GM21786 (cell line): ENCODE results near the gene GYS1.
A peak's percentile ranks its signal among the peaks of the same experiment; 100 is the strongest.
"Not testable (repeated sequence)": the region's sequence is repeated elsewhere in the genome, so short reads cannot be mapped to it uniquely, and the experiment has no call there.

Experiments used
- ATAC-seq: cut with Tn5 transposase; IDR thresholded peaks from one replicate; pipeline ENCODE4 v1.9.1; 2021; ENCODE audit not compliant: unreplicated experiment

The GYS1 gene

DNA sequence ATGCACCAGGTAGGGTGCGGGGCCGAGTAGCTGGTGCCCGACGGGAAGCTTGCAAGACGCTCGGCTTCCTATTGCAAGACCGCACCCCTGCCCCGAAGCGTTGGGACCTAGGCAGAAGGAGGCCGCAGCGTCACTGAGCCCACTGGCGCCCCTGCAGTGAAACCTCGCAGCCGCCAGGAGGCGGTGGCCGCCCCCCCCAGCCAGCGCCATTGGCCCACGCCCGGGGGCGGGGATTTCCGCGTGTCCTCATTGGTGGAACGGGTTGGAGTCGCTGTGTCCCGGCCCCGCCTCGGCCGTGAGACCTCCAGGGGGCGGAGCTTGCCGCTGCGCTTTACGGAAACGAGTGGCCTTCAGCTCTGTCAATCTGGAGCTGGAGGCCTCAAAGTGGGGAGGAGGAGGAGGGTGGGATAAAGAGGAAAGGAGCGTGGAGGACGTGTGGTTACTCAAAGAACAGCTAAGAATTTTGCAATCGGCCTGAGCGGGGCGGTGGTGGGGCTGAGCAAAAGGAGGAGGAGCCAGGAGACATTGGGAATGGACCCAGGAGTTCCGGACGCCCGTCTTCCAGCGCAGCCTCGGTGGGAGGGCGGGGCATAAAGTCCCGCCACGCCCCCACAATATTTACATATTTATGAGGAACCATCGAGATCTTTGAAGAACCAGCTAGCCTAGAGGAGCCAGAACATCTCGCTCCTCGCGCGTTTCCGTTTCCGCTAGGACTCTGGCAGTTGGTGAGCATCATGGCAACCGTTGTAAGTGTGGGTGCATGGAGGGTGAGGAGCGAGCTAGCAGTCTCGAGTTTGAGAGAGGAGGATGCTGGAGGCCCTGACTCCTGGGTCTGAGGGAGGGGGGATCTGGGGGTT lies at the start of gene GYS1, which contains the start of gene RUVBL2:
TSS of gene GYS1 (minus strand) at position 135 of the 860 bp plus-strand sequence. CDS start 197 bp downstream, outside the sequence.
TSS of gene RUVBL2 (plus strand) at position 713 of the 860 bp plus-strand sequence. CDS start at position 738, 25 bp downstream.
- peak; percentile 86 for ATAC-seq

DNA sequence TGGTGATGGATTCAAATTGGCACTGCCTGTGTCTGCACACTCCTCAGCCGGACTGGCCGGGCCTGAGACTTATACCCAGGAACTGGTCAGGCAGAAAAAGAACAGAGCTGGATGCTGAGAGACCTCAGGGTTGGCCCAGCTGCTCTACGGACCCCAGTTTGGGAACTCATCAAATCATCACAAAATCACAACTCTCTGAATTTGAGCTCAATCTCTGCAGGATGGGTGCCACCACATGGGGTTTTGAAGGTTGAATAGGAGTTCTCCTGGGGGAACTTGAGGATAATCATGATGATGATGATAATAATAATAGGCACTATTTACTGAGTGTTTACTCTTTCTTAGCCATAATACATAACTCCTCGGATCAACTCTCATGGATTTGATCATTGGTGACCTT lies 49.6 kb upstream of the GYS1 start:
- not testable (repeated sequence) for ATAC-seq

DNA sequence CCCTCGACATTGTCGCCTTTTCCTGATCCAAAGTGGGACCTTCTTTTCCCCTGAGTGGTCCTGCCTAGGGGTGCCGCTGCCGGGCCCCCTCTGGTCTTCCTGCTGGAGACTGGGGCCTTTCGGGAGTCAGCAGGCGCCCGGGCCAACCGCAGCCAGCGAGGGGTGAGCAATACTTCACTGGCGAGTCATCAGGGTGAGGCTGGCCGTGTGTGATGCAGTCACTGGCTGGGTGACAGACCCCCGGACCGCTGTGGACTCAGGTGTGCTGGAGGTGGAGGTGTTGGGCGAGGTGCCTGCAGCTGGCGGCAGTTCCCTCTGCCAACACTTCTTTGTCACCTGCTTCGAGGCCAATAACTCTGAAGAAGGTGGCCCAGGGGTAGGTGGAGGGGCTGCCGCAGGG lies 49.1 kb upstream of the GYS1 start:
- no peak for ATAC-seq

DNA sequence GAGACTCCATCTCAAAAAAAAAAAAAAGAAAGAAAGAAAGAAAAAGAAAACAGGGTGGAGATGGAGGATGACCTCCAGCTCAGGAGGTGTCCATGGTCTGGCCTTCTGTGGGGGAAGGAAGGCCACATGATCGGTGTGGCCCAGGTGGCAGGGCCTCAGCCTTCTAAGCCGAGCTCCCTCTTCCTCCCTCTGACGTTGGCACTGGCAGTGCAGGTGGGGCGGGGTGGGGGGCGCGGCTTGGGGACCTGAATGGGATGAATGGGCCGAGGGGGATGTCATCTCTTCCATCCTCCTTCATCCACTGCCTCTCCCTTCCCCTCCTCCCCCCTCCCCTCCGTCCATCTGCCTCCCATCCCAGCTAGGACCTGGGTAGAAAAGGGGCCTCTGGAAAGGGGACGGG lies 46.6 kb upstream of the GYS1 start:
- ATAC-seq: not testable (repeated sequence)

DNA sequence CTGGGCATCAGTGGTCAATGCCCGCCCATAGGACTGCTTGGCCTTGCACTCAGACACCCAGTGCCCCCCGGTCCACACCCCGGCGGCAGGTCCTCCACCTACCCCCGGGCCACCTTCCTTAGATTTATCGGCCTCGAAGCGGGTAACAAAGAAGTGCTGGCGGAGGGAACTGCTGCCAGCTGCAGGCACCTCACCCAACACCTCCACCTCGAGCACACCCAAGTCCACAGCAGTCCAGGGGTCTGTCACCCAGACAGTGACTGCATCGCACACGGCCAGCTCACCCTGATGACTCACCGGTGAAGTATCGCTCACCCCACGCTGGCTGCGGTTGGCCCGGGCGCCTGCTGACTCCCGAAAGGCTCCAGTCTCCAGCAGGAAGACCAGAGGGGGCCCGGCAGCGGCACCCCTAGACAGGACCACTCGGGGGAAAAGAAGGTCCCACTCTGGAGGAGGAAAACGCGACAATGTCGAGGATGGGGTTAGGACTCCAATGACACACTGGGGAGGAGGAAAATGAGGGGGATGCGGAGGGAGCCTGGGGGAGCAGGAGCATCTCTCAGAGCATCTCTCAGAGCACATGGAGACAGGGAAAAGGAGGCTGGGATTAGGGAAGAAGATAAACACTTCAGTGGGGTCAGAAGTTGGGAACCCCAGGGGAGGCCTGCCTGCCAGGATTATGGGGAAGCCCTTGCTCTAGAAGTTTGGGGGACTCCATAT lies 45.6 kb upstream of the GYS1 start:
- not testable (repeated sequence) for ATAC-seq

DNA sequence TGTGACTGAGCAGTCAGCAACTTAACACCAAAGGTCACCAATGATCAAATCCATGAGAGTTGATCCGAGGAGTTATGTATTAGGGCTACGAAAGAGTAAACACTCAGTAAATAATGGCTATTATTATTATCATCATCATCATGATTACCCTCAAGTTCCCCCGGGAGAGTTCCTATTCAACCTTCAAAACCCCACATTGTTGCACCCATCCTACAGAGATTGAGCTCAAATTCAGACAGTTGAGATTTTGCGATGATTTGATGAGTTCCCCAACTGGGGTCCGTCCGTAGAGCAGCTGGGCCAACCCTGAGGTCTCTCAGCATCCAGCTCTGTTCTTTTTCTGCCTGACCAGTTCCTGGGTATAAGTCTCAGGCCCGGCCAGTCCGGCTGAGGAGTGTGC lies 45.0 kb upstream of the GYS1 start:
- not testable (repeated sequence) for ATAC-seq

DNA sequence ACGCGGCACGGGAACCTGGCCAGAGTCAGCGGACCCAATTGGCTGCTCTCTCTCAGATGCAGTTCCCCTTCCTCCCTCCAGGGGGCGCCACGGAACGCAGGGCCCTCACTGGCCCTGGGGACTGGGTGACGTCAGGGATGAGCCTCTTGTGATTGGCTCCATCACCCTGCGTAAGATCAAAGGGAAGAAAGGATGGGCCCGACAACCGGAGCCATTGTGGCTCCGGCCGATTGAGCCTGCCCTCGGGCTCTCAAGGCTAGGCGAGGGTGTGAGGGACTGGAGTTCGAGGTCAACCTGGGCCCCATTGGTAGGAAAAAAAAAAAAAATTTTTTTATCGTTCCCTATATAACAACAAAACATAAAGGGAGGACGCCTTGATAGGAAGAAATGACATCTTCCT lies 43.7 kb upstream of the GYS1 start, which contains the start of gene CGB1:
TSS of gene CGB1 (minus strand) at position 81 of the 400 bp plus-strand sequence. CDS start 184 bp downstream, outside the sequence.
- ATAC-seq: not testable (repeated sequence)

DNA sequence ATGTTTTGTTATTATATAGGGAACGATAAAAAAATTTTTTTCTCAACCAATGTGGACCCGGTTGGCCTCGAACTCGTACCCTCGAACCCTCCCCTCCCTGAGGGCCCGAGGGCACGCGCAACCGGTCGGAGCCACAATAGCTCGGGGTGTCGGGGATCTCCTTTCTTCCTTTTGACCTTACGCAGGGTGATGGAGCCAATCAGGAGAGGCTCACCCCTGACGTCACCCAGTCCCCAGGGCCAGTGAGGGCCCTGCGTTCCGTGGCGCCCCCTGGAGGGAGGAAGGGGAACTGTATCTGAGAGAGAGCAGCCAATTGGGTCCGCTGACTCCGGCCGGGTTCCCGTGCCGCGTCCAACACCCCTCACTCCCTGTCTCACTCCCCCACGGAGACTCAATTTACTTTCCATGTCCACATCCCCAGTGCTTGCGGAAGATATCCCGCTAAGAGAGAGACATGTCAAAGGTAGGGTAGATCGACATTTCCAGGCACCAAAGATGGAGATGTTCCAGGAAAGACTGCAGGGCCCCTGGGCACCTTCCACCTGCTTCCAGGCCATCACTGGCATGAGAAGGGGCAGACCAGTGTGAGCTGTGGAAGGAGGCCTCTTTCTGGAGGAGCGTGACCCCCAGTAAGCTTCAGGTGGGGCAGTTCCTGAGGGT lies 38.7 kb upstream of the GYS1 start, which contains the start of gene CGB2:
TSS of gene CGB2 (plus strand) at position 249 of the 660 bp plus-strand sequence. CDS start at position 455, 206 bp downstream.
- ATAC-seq: not testable (repeated sequence)

DNA sequence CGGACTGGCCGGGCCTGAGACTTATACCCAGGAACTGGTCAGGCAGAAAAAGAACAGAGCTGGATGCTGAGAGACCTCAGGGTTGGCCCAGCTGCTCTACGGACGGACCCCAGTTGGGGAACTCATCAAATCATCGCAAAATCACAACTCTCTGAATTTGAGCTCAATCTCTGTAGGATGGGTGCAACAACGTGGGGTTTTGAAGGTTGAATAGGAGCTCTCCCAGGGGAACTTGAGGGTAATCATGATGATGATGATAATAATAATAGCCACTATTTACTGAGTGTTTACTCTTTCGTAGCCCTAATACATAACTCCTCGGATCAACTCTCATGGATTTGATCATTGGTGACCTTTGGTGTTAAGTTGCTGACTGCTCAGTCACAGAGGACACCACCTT lies 37.2 kb upstream of the GYS1 start:
- ATAC-seq: not testable (repeated sequence)

DNA sequence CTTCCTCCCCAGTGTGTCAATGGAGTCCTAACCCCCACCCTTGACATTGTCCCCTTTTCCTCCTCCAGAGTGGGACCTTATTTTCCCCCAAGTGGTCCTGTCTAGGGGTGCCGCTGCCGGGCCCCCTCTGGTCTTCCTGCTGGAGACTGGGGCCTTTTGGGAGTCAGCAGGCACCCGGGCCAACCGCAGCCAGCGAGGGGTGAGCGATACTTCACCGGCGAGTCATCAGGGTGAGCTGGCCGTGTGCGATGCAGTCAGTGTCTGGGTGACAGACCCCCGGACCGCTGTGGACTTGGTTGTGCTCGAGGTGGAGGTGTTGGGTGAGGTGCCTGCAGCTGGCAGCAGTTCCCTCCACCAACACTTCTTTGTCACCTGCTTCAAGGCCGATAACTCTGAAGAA lies 36.6 kb upstream of the GYS1 start:
- ATAC-seq: not testable (repeated sequence)

DNA sequence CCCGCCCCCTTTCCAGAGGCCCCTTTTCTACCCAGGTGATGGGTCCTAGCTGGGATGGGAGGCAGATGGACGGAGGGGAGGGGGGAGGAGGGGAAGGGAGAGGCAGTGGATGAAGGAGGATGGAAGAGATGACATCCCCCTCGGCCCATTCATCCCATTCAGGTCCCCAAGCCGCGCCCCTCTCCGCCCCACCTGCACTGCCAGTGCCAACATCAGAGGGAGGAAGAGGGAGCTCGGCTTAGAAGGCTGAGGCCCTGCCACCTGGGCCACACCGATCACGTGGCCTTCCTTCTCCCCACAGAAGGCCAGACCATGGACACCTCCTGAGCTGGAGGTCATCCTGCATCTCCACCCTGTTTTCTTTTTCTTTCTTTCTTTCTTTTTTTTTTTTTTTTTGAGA lies 35.6 kb upstream of the GYS1 start:
- not testable (repeated sequence) for ATAC-seq

DNA sequence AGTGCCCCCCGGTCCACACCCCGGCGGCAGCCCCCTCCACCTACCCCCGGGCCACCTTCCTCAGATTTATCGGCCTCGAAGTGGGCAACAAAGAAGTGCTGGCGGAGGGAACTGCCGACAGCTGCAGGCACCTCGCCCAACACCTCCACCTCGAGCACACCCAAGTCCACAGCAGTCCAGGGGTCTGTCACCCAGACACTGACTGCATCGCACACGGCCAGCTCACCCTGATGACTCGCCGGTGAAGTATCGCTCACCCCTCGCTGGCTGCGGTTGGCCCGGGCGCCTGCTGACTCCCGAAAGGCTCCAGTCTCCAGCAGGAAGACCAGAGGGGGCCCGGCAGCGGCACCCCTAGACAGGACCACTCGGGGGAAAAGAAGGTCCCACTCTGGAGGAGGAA lies 32.5 kb upstream of the GYS1 start:
- ATAC-seq: not testable (repeated sequence)

DNA sequence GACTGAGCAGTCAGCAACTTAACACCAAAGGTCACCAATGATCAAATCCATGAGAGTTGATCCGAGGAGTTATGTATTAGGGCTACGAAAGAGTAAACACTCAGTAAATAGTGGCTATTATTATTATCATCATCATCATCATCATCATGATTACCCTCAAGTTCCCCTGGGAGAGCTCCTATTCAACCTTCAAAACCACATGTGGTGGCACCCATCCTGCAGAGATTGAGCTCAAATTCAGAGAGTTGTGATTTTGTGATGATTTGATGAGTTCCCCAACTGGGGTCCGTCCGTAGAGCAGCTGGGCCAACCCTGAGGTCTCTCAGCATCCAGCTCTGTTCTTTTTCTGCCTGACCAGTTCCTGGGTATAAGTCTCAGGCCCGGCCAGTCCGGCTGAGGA lies 32.0 kb upstream of the GYS1 start:
- ATAC-seq: not testable (repeated sequence)

DNA sequence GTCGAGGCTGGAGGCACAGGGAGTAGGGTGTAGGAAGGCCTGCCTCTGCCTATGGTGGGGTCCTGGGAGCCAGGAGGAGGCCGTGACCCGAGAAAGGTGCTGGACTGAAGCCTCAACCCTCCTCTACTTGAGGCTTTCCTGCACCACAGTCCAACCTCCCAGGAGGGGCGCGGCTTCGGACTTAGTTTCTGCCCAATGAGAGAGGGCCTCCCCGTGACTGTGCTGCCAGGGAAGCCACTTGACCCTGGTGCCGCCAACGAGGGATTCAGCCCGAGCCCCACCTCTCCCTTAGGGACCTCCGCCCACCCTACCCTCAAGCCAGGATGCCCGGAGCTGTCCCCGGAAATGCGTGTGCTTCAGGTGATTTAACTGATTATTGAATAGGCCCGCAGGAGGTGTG lies 31.1 kb upstream of the GYS1 start, which contains the start of gene CGB3:
TSS of gene CGB3 (minus strand) at position 101 of the 400 bp plus-strand sequence. CDS start 362 bp downstream, outside the sequence.
- ATAC-seq: not testable (repeated sequence)

DNA sequence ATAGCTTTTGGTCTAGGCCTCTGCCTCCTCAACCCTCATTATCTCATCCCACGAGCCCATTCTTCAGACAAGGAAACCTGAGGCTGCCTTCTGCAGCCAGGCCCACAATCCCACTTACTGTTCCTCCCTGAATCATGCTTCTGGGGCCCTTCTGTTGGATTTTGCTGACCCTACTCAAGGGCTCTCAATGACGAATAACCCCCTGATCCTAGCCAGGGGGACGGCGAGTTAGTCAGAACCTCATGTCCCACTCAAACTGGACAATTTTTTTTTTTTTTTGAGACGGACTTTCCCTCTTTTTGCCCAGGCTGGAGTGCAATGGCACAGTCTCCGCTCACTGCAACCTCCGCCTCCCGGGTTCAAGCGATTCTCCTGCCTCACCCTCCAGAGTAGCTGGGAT lies 29.0 kb upstream of the GYS1 start:
- no peak for ATAC-seq

DNA sequence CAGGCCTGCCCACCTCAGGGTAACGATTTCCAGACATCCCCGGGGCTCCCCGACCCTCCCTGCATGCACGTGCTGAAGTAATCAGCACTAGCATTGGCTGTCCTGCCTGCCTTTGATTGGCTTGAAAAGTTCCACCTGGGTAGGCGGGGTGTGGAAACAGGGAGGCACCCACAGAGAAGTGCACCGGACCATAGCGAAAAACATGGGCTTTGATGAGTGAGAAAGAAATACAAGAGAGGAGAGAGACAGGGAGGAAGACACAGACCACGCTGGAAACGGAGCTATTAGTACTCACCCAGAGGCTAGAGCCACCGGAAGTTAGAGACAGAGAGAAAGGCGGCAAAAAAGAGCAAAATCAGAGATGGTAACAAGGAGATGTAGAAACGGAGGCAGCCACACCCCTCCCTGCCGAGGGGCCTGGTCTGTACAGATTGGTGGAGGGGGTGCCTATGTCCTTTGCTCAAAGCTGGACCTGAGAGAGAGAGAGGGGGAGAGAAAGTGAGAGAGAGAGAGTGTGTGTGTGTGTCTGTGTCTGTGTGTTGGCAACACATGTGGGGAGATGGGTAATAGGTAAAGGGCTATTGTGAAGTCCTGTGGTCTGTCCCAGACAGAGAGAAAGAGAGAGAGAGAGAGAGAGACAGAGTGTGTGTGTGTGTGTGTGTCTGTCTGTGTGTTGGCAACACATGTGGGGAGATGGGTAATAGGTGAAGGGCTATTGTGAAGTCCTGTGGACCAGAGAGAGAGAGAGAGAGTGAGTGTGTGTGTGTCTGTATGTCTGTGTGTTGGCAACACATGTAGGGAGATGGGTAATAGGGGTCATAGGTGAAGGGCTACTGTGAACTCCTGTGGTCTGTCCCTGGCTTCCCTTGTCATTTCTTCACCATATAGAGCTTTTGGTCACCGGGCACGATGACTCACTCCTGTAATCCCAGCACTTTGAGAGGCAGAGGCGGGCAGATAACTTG lies 28.1 kb upstream of the GYS1 start:
- ATAC-seq: no peak

DNA sequence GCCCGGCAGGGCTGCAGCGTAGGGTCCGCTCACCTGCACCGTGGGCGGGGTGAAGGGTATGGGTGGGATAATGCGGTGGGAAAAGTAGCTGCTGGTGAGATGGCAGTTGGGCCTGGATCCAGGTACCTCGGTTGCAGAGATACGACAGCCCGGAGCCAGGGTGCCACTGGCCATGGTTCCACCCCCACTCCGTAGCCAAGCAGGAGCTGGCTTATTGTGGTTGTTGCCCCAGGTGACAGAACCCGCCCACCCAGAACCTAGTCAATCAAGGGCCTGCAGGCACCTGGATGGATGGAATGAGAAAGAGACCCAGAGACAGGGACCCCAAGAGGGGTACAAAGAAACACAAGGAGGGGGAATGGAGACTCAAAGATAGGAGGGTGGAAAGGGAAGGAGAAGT lies 27.2 kb upstream of the GYS1 start:
- no peak for ATAC-seq

DNA sequence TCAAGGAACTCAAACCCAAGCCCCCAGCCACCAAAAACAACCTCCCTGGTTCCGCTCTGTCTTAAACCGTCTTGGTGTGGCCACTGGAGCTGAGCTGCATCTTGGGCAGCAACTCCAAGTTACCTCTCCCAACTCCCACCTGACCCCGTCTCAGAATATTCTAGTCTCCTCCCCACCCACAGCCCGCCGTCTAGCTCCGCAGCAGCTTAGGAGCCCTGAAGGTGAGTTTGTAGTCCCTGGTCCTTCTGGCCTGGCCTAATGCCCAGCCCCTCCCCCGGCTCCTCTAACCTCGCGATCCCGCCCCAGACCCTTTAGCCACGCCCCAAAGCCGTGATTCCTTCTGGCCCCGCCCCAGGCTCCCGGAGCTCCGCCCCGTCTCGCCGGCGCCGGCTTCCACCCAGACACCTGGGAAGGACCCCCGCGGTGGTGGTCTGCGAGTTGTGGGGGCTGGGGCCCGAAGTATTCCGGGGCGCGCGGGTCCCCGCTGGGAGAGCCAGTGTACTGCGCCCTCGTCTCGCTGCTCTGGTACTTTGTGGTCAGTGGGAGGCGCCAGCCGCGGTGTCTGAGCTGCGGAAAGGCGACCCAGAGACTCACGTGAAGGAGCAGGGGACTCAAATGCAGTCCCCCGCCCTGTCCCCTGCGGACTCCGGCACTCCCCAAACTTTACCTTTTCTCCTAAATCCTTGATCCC lies 26.3 kb upstream of the GYS1 start:
- ATAC-seq: no peak
